A549 (cell line): ENCODE results near the gene PTPRN2. TPM values are rescaled to one million over a fixed set of nuclear protein-coding genes. Genes with fewer than 3 reads are reported as not detected.

Source experiments
- ATAC-seq, 2 experiments: fragments of 200-7000 bp in 1 of 2; fragments of >200 bp in 1 of 2; cut with Nextera tagmentation in 1 of 2; cut with Tn5 transposase in 1 of 2; 3 replicates each; pipeline versions ENCODE4 v1.8.0 to v1.9.1; 2018 to 2020; ENCODE audit warnings: mild to moderate bottlenecking in 1 of 2, moderate library complexity in 1 of 2
- CTCF ChIA-PET: fragments of 300-600 bp; sonication (Branson Sonifier 250); formaldehyde crosslinking; extraction: SDS; loops from one replicate; lab custom pipeline; 2021; ENCODE audit warnings: antibody characterized with exemption, inconsistent platforms; lab: Yijun Ruan, JAX
- POLR2A ChIA-PET: fragments of 350-600 bp; formaldehyde crosslinking; extraction: SDS; loops from one replicate; lab custom pipeline; 2021; ENCODE audit warnings: antibody characterized with exemption, inconsistent platforms; lab: Yijun Ruan, JAX
- DNase-seq, 2 experiments: peaks; one replicate each; pipeline versions ENCODE4 v3.0.0 to v3.0.0-alpha.2; 2011 to 2016; ENCODE audit warnings: low read depth in 1 of 2, low spot score in 1 of 2
- FAIRE-seq: peaks from 2 replicates; lab custom pipeline; 2011; peaks lifted over from hg19 to GRCh38; lab: Jason Lieb, UNC
- H3K27ac ChIP-seq, 2 experiments: fragments of >200 bp; sonication (Bioruptor Twin); formaldehyde crosslinking; 3 replicates each; pipeline ENCODE4 v1.5.1; 2016 to 2017
- H3K4me1 ChIP-seq: fragments of >200 bp; sonication (Bioruptor Twin); formaldehyde crosslinking; 3 replicates; pipeline ENCODE4 v1.6.1; 2016
- H3K4me2 ChIP-seq: fragments of >200 bp; sonication (Bioruptor Twin); formaldehyde crosslinking; 3 replicates; pipeline ENCODE4 v1.6.1; 2016
- H3K4me3 ChIP-seq: fragments of >200 bp; sonication (Bioruptor Twin); formaldehyde crosslinking; 3 replicates; pipeline ENCODE4 v1.5.1; 2016
- H3K9me3 ChIP-seq: fragments of >200 bp; sonication (Bioruptor Twin); formaldehyde crosslinking; 3 replicates; pipeline ENCODE4 v1.6.1; 2016
- ATOH8 ChIP-seq: fragments of 250-450 bp; sonication (Bioruptor Pico); IDR thresholded peaks from 2 replicates; pipeline ENCODE4 v1.5.0; 2020; ENCODE audit warnings: low read depth, mild to moderate bottlenecking, moderate library complexity
- BCL3 ChIP-seq: fragments of >200 bp; sonication (Bioruptor Twin); formaldehyde crosslinking; IDR thresholded peaks from 3 replicates; pipeline ENCODE4 v1.6.1; 2016
- CEBPB ChIP-seq, 2 experiments: fragments of >200 bp in 1 of 2; sonication (Bioruptor Twin) in 1 of 2; formaldehyde crosslinking in 1 of 2; IDR thresholded peaks; 2 replicates each; pipeline ENCODE4 v1.6.1; 2012 to 2016
- CHD4 ChIP-seq: fragments of 200-600 bp; sonication (generic); IDR thresholded peaks from 2 replicates; pipeline ENCODE4 v1.6.1; 2016; ENCODE audit warnings: antibody characterized with exemption, mild to moderate bottlenecking, borderline replicate concordance
- EHF ChIP-seq: fragments of 250-450 bp; sonication (Bioruptor Pico); IDR thresholded peaks from 2 replicates; pipeline ENCODE4 v1.5.0; 2020; ENCODE audit warnings: mild to moderate bottlenecking
- EHMT2 ChIP-seq: fragments of 200-600 bp; sonication (generic); IDR thresholded peaks from 2 replicates; pipeline ENCODE4 v1.6.1; 2016; ENCODE audit warnings: antibody characterized with exemption, low read depth, mild to moderate bottlenecking, moderate library complexity
- EP300 ChIP-seq, 2 experiments: fragments of >200 bp; sonication (Bioruptor Twin); formaldehyde crosslinking; IDR thresholded peaks; 2 replicates in 1 of 2; 3 replicates in 1 of 2; pipeline ENCODE4 v1.6.1; 2016 to 2017
- ESRRA ChIP-seq: fragments of 150-350 bp; IDR thresholded peaks from 2 replicates; pipeline ENCODE4 v1.6.1; 2014; ENCODE audit warnings: mild to moderate bottlenecking, low read length, borderline replicate concordance
- FOSB ChIP-seq: fragments of 250-450 bp; sonication (Bioruptor Pico); IDR thresholded peaks from 2 replicates; pipeline ENCODE4 v1.5.0; 2020; ENCODE audit warnings: mild to moderate bottlenecking, moderate library complexity
- FOSL2 ChIP-seq, 2 experiments: fragments of 450-650 bp in 1 of 2; fragments of >200 bp in 1 of 2; sonication (Bioruptor Twin) in 1 of 2; formaldehyde crosslinking; IDR thresholded peaks; 2 replicates each; pipeline versions ENCODE4 v1.5.0 to v1.6.1; 2016 to 2020; ENCODE audit warnings: mild to moderate bottlenecking in 1 of 2, moderate library complexity in 1 of 2
- HEYL ChIP-seq: fragments of 250-450 bp; sonication (Bioruptor Pico); IDR thresholded peaks from 2 replicates; pipeline ENCODE4 v1.8.0; 2021; ENCODE audit warnings: mild to moderate bottlenecking, moderate library complexity
- HOXA7 ChIP-seq: fragments of 250-450 bp; sonication (Bioruptor Pico); IDR thresholded peaks from 2 replicates; pipeline ENCODE4 v1.5.0; 2020; ENCODE audit warnings: mild to moderate bottlenecking, moderate library complexity
- HOXB13 ChIP-seq: fragments of 250-450 bp; sonication (Bioruptor Pico); IDR thresholded peaks from 2 replicates; pipeline ENCODE4 v1.5.0; 2020; ENCODE audit warnings: low read depth, mild to moderate bottlenecking, moderate library complexity
- HOXB5 ChIP-seq: fragments of 250-450 bp; sonication (Bioruptor Pico); IDR thresholded peaks from 2 replicates; pipeline ENCODE4 v1.5.0; 2020; ENCODE audit warnings: mild to moderate bottlenecking, moderate library complexity
- JUN ChIP-seq, 2 experiments: fragments of >200 bp; sonication (Bioruptor Twin); formaldehyde crosslinking; IDR thresholded peaks; 2 replicates in 1 of 2; 3 replicates in 1 of 2; pipeline ENCODE4 v1.6.1; 2016 to 2017
- JUNB ChIP-seq: fragments of >200 bp; sonication (Bioruptor Twin); formaldehyde crosslinking; IDR thresholded peaks from 2 replicates; pipeline ENCODE4 v1.6.1; 2016
- KDM5A ChIP-seq: fragments of 200-600 bp; sonication (generic); IDR thresholded peaks from 2 replicates; pipeline ENCODE4 v1.6.1; 2016; ENCODE audit warnings: antibody characterized with exemption, mild to moderate bottlenecking
- MAZ ChIP-seq: fragments of 150-350 bp; IDR thresholded peaks from 2 replicates; pipeline ENCODE4 v1.6.1; 2014; ENCODE audit warnings: antibody characterized with exemption, low read depth, low read length, borderline replicate concordance
- POLR2A ChIP-seq: IDR thresholded peaks from 2 replicates; pipeline ENCODE4 v1.6.1; 2012; ENCODE audit warnings: mild to moderate bottlenecking, low read length
- POLR2AphosphoS2 ChIP-seq: conservative IDR thresholded peaks from 2 replicates; pipeline ENCODE4 v1.6.1; 2012; ENCODE audit warnings: low read length, improper control_type of control experiment, inconsistent platforms
- RARB ChIP-seq: fragments of 250-450 bp; sonication (Bioruptor Pico); IDR thresholded peaks from 2 replicates; pipeline ENCODE4 v1.8.0; 2021; ENCODE audit warnings: mild to moderate bottlenecking, moderate library complexity
- REST ChIP-seq: fragments of 200-600 bp; sonication (generic); IDR thresholded peaks from 2 replicates; pipeline ENCODE4 v1.6.1; 2016; ENCODE audit warnings: antibody characterized with exemption, mild to moderate bottlenecking, moderate library complexity
- RNF2 ChIP-seq: fragments of 200-600 bp; sonication (generic); IDR thresholded peaks from 2 replicates; pipeline ENCODE4 v1.6.1; 2016; ENCODE audit warnings: low read depth, mild to moderate bottlenecking, antibody characterized with exemption, moderate library complexity, borderline replicate concordance
- SMC3 ChIP-seq: fragments of >200 bp; sonication (Bioruptor Twin); formaldehyde crosslinking; IDR thresholded peaks from 3 replicates; pipeline ENCODE4 v1.6.1; 2018; ENCODE audit warnings: inconsistent platforms
- SREBF2 ChIP-seq: fragments of 450-650 bp; IDR thresholded peaks from 2 replicates; pipeline ENCODE4 v1.6.1; 2014; ENCODE audit warnings: mild to moderate bottlenecking, moderate library complexity
- TFCP2L1 ChIP-seq: fragments of 250-450 bp; sonication (Bioruptor Pico); IDR thresholded peaks from 2 replicates; pipeline ENCODE4 v1.5.0; 2021; ENCODE audit warnings: mild to moderate bottlenecking
- TP53 ChIP-seq: fragments of 250-450 bp; sonication (Bioruptor Pico); IDR thresholded peaks from 2 replicates; pipeline ENCODE4 v1.5.0; 2021; ENCODE audit warnings: mild to moderate bottlenecking, moderate library complexity
- ZC3H11A ChIP-seq: fragments of 450-650 bp; IDR thresholded peaks from 2 replicates; pipeline ENCODE4 v1.6.1; 2014; ENCODE audit warnings: antibody characterized with exemption, mild to moderate bottlenecking
- ZNF302 ChIP-seq: fragments of 250-450 bp; sonication (Bioruptor Pico); IDR thresholded peaks from 2 replicates; pipeline ENCODE4 v1.9.0; 2021; ENCODE audit warnings: inconsistent platforms, mild to moderate bottlenecking, moderate library complexity
- ZSCAN20 ChIP-seq: fragments of 250-450 bp; sonication (Bioruptor Pico); IDR thresholded peaks from 2 replicates; pipeline ENCODE4 v1.8.0; 2022; ENCODE audit warnings: mild to moderate bottlenecking, moderate library complexity
- WGBS: methylation state at CpG from one replicate; pipeline ENCODE4 v1.1.6; 2017; ENCODE audit errors: missing lambda C conversion rate; 5-methylcytosine and 5-hydroxymethylcytosine counted together
- polyA plus RNA-seq, 4 experiments: library from polyadenylated mRNA; depleted of rRNA in 3 of 4; stranded (reverse); fragments of >200 nt; fragmentation: RNase III in 1 of 4; extraction: RNeasy Plus Mini Kit Qiagen cat#74134 plus additional on column Dnase treatment in 1 of 4; gene quantifications; 2 replicates in 3 of 4; 3 replicates in 1 of 4; pipeline ENCODE4 v1.2.3, GENCODE V29; 2011 to 2017
- TF ChIP-seq, protein P1 (sequence below): fragments of >200 bp; sonication (Bioruptor Twin); formaldehyde crosslinking; IDR thresholded peaks from 2 replicates; pipeline ENCODE4 v1.6.1; 2016
- TF ChIP-seq, protein P2 (sequence below): fragments of 150-350 bp; IDR thresholded peaks from 2 replicates; pipeline ENCODE4 v1.6.1; 2014; ENCODE audit warnings: low read depth, mild to moderate bottlenecking, low read length

Gene PTPRN2
- polyA plus RNA-seq, 2 of the 4 experiments (the other 2 are of a cell fraction): 0.41 to 1.2 TPM

DNA sequence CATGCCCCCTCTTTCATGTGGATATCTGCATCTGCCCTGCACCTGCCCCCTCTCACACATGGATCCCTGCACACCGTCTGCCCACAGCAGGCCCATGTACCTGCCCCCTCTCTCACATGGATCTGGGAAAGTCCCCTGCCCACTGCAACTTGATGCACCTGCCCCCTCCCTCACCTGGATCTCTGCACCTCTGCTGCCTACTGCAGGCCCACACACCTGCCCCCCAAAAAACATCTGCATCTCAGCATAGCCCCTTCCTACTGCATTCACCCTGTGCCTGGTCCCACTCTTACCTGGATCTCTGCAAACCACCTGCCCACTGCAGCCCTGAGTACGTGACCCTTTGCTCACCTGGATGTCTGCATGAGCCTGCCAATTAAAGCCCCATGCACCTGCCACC is 479.8 kb downstream of the PTPRN2 start:
- H3K9me3 ChIP-seq: peaks cover 11% of the 10 kb centered on the region; the same call in 2 of the 3 replicates
- FAIRE-seq: no peak
- DNase-seq: no peak
- H3K4me1 ChIP-seq: no peaks in the 10 kb centered on the region
- H3K27ac ChIP-seq: no peak overlapping the region
- 0% methylated on average over 2 of the region's 2 CpGs for WGBS
- ATAC-seq: no peak
- POLR2A ChIA-PET: no interaction called here
- no peak overlapping the region for H3K4me2 ChIP-seq
- TF ChIP-seq MAZ (no peak), ZSCAN20 (no peak), RNF2 (no peak), EHF (CRISPR knock-in tag) (no peak), KDM5A (no peak), RARB (CRISPR knock-in tag) (no peak), EHMT2 (no peak), CEBPB (IDR thresholded peaks at IDR 0.05) (no peak), JUN (IDR thresholded peaks at IDR 0.05) (no peak), TP53 (no peak), ZC3H11A (no peak), HOXA7 (CRISPR knock-in tag) (no peak), POLR2A (no peak), ESRRA (no peak), EP300 (IDR thresholded peaks at IDR 0.05) (no peak), JUNB (no peak)
- TF ChIP-seq, protein P1, sequence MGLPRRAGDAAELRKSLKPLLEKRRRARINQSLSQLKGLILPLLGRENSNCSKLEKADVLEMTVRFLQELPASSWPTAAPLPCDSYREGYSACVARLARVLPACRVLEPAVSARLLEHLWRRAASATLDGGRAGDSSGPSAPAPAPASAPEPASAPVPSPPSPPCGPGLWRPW: no peak
- TF ChIP-seq, protein P2, sequence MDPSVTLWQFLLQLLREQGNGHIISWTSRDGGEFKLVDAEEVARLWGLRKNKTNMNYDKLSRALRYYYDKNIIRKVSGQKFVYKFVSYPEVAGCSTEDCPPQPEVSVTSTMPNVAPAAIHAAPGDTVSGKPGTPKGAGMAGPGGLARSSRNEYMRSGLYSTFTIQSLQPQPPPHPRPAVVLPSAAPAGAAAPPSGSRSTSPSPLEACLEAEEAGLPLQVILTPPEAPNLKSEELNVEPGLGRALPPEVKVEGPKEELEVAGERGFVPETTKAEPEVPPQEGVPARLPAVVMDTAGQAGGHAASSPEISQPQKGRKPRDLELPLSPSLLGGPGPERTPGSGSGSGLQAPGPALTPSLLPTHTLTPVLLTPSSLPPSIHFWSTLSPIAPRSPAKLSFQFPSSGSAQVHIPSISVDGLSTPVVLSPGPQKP: no peak
- no peak overlapping the region for H3K4me3 ChIP-seq
- CTCF ChIA-PET: no interaction called here

- Histone ChIP-seq H3K4me3 (no peak overlapping the region), H3K27ac (no peak overlapping the region), H3K4me2 (no peak overlapping the region), H3K9me3 (peaks cover 11% of the 10 kb centered on the region; the same call in 2 of the 3 replicates), H3K4me1 (no peaks in the 10 kb centered on the region)
- DNase-seq (no peak), FAIRE-seq (no peak), ATAC-seq (no peak)
- ChIA-PET POLR2A (no interaction called here), CTCF (interaction anchor here (1.1 kb wide), 1 partner anchor 16 kb away, joined by 3 read pairs; no protein-coding TSS in a partner anchor)
- WGBS: 3% methylated on average over 3 of the region's 3 CpGs
- no peak for TF ChIP-seq POLR2AphosphoS2
- TF ChIP-seq ZNF302: no peak
- TF ChIP-seq HEYL (CRISPR knock-in tag): no peak
- no peak for TF ChIP-seq BCL3
- TF ChIP-seq ZC3H11A: no peak
- no peak for TF ChIP-seq SMC3
- no peak for TF ChIP-seq CHD4
- no peak for TF ChIP-seq MAZ
- TF ChIP-seq KDM5A: no peak
- no peak for TF ChIP-seq HOXB13
- no peak for TF ChIP-seq TFCP2L1 (CRISPR knock-in tag)
- no peak for TF ChIP-seq REST
- no peak for TF ChIP-seq EP300 (IDR thresholded peaks at IDR 0.05)
- no peak for TF ChIP-seq SREBF2
- TF ChIP-seq HOXB5 (CRISPR knock-in tag): no peak
- no peak for TF ChIP-seq FOSL2 (IDR thresholded peaks at IDR 0.05)
- TF ChIP-seq FOSL2 (CRISPR knock-in tag; IDR thresholded peaks at IDR 0.05): no peak
- no peak for TF ChIP-seq FOSB
- TF ChIP-seq ATOH8 (CRISPR knock-in tag): no peak
- no peak for TF ChIP-seq EHMT2
These were observed 481.4 kb downstream of the PTPRN2 start for GRCh38 chr7:158106272-158106671.
